Right atrium auricular region (tissue), 2 donors: Measurements from ENCODE around the gene MS4A18. TPM values are rescaled to one million over a fixed set of nuclear protein-coding genes. Genes with fewer than 3 reads are reported as not detected.
"Not testable (repeated sequence)": the region's sequence is repeated elsewhere in the genome, so short reads cannot be mapped to it uniquely, and the experiment has no call there.

Source experiments
- DNase-seq: peaks from one replicate; pipeline ENCODE4 v3.0.0-alpha.2; 2019; ENCODE audit warnings: low spot score
- H3K27ac ChIP-seq, 2 donors: fragments of 200-600 bp; sonication (generic); 1 replicate in 1 of 2; 2 replicates in 1 of 2; pipeline ENCODE4 v1.5.1; 2016 to 2019
- H3K27me3 ChIP-seq, 2 donors: fragments of 200-600 bp; sonication (generic); one replicate each; pipeline versions ENCODE4 v1.5.1 to v1.6.0; 2017 to 2019
- H3K36me3 ChIP-seq: fragments of 200-600 bp; sonication (generic); one replicate; pipeline ENCODE4 v1.5.1; 2016
- H3K4me1 ChIP-seq, 2 donors: fragments of 200-600 bp; sonication (generic); one replicate each; pipeline versions ENCODE4 v1.5.1 to v1.6.0; 2017 to 2019
- H3K4me3 ChIP-seq, 2 donors: fragments of 200-600 bp; sonication (generic); 1 replicate in 1 of 2; 2 replicates in 1 of 2; pipeline ENCODE4 v1.5.1; 2017 to 2019; ENCODE audit warnings: mild to moderate bottlenecking in 1 of 2, moderate library complexity in 1 of 2
- H3K9me3 ChIP-seq, 2 donors: fragments of 200-600 bp; sonication (generic); one replicate each; pipeline ENCODE4 v1.5.1; 2019
- total RNA-seq, 2 donors: library from RNA; depleted of rRNA; stranded (reverse); fragments of >200 nt; gene quantifications; one replicate each; pipeline ENCODE4 v1.1.0, GENCODE V29; 2016
- TF ChIP-seq, protein P1 (sequence below), 2 donors: fragments of 200-600 bp; sonication (generic); IDR thresholded peaks; one replicate each; pipeline ENCODE4 v1.5.1; 2019; ENCODE audit warnings: antibody characterized with exemption in 2 of 2

Gene MS4A18
- total RNA-seq, 2 donors from 2014 or later: not detected

DNA sequence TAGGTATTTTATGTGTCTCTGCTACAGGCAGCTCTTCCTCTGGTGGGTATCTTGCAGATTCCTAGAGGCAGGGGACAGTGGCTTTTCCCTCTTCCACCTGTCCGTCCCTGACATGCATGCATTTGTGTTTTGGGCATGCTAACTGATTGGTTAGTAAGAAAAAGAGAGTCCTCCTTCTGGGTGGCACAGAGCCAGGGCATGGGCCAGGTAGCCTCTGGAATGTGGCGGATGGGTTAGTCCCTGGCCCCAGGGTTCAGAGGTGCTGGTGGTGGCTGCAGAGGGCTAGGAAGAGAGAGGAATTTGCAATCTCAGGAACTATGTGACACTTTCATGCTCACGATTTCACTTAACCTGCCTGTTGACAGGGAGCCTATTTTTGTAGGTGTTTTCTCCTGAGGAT, 26.4 kb downstream of the MS4A18 start:
- Histone ChIP-seq H3K4me1 (no peaks in the 10 kb centered on the region), H3K27ac (no peak overlapping the region), H3K27me3 (no peaks in the 10 kb centered on the region), H3K36me3 (no peaks in the 10 kb centered on the region), H3K9me3 (no peaks in the 10 kb centered on the region), H3K4me3 (no peak overlapping the region)
- DNase-seq: no peak
- TF ChIP-seq, protein P1, sequence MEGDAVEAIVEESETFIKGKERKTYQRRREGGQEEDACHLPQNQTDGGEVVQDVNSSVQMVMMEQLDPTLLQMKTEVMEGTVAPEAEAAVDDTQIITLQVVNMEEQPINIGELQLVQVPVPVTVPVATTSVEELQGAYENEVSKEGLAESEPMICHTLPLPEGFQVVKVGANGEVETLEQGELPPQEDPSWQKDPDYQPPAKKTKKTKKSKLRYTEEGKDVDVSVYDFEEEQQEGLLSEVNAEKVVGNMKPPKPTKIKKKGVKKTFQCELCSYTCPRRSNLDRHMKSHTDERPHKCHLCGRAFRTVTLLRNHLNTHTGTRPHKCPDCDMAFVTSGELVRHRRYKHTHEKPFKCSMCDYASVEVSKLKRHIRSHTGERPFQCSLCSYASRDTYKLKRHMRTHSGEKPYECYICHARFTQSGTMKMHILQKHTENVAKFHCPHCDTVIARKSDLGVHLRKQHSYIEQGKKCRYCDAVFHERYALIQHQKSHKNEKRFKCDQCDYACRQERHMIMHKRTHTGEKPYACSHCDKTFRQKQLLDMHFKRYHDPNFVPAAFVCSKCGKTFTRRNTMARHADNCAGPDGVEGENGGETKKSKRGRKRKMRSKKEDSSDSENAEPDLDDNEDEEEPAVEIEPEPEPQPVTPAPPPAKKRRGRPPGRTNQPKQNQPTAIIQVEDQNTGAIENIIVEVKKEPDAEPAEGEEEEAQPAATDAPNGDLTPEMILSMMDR (IDR thresholded peaks at IDR 0.05): no peak

DNA sequence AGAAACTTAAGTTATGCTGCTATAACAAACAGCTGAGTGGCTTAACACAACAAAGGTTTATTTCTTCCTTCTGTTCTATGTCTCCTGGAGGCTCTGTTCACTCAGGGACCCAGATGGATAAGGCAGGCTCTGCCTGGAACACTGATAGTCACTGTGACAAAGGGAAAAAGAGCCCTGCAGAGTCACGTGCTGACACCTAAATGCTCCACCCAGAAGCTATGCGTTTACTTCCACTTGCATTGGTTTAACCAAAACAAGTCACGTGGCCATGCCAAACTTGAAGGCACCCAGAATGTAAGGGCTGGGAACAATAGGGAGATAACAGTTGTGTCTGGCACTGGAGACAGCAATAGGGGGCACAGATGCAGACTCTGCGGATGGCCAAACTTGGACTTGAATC, 28.8 kb downstream of the MS4A18 start:
- no peaks in the 10 kb centered on the region for H3K9me3 ChIP-seq
- TF ChIP-seq, protein P1 (IDR thresholded peaks at IDR 0.05): no peak
- H3K27ac ChIP-seq: no peak overlapping the region
- H3K4me3 ChIP-seq: no peak overlapping the region
- no peaks in the 10 kb centered on the region for H3K4me1 ChIP-seq
- no peak for DNase-seq
- H3K27me3 ChIP-seq: no peaks in the 10 kb centered on the region
- H3K36me3 ChIP-seq: no peaks in the 10 kb centered on the region

- no peaks in the 10 kb centered on the region for H3K27me3 ChIP-seq
- no peak for DNase-seq
- H3K9me3 ChIP-seq: no peaks in the 10 kb centered on the region
- no peak overlapping the region for H3K4me3 ChIP-seq
- peaks cover 0 to 4% of the 10 kb centered on the region in 2 donors for H3K4me1 ChIP-seq
- TF ChIP-seq, protein P1 (IDR thresholded peaks at IDR 0.05): no peak
- no peak overlapping the region for H3K27ac ChIP-seq
- H3K36me3 ChIP-seq: no peaks in the 10 kb centered on the region
Measured at GRCh38 chr11:60754887-60755286, 30.4 kb downstream of the MS4A18 start.

DNA sequence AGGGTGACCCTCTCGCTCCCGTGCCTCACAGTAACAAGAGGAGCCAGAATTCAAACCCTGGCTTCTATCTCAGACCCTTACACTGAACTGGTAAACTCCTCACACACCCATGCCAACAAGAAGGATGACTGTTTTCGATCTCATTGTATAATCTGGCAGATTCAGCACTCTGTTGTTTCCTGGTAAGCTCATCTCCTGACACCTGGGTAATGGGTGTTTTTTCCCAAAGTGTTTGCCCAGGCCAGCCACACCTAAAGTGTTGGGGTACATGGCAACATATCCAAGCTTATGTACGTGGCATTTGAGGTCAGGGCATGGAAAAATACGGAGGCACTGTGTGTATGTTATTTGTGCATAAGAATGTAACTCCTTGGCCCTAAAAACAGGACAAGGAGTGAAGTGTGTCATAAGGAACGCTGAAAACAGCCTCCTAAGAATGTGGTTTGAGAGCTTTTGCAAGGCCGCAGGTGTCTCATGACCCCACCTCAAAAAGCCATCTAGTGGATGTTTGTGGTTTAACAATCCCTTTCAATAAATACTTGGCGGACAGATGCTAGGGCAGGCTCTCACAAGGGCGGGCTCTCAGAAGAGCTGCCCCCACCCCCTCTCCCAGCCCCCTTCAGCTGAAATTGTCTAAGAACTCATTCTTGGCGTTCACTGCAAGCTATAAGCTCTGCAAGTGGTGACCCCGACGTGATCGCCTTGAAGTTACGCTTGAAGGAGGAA, 31.9 kb downstream of the MS4A18 start, which contains the start of gene MS4A15:
TSS of gene MS4A15 (plus strand) at position 561 of the 726 bp plus-strand sequence. CDS start 6,867 bp downstream, outside the sequence.
- no peak within 1 kb of the TSS for H3K27ac ChIP-seq
- no peaks in the 10 kb centered on the region for H3K27me3 ChIP-seq
- H3K9me3 ChIP-seq: no peaks in the 10 kb centered on the region
- H3K4me1 ChIP-seq: peaks cover 0 to 5% of the 10 kb centered on the region in 2 donors
- no peak within 1 kb of the TSS for H3K4me3 ChIP-seq
- no peaks in the 10 kb centered on the region for H3K36me3 ChIP-seq
- no peak for DNase-seq
- TF ChIP-seq, protein P1 (IDR thresholded peaks at IDR 0.05): no peak

DNA sequence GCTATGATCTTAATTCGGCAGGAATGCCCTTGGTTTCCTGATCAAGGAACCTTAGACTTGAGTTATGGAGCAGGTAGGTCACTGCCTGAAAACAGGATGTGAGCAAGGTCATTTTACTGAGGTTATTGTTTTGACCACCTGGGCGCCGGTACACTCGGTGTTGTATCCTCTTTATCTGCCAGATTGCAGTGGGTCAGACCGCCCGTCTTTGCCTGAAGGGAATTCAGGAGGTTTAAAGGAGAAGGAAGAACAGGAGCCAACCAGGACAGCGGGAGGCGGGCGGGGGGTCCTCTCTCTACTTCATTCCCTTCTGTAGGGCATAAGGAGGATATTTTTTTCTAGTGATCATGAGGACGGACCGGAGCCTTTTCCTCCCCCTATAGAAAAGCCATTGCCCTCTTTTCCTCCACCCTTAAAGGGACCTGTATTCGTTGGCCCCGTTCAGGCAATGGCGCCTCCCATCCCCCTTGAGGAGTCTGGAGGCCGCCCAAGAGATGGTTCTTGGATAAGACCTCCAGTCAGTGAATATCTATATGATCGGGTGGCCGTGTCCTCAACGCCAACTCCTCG, 32.8 kb downstream of the MS4A18 start:
- Histone ChIP-seq H3K4me3 (no peak overlapping the region), H3K36me3 (no peaks in the 10 kb centered on the region), H3K27ac (no peak overlapping the region), H3K27me3 (no peaks in the 10 kb centered on the region), H3K4me1 (peaks cover 0 to 5% of the 10 kb centered on the region in 2 donors), H3K9me3 (no peaks in the 10 kb centered on the region)
- no peak for DNase-seq
- TF ChIP-seq, protein P1 (IDR thresholded peaks at IDR 0.05): no peak

DNA sequence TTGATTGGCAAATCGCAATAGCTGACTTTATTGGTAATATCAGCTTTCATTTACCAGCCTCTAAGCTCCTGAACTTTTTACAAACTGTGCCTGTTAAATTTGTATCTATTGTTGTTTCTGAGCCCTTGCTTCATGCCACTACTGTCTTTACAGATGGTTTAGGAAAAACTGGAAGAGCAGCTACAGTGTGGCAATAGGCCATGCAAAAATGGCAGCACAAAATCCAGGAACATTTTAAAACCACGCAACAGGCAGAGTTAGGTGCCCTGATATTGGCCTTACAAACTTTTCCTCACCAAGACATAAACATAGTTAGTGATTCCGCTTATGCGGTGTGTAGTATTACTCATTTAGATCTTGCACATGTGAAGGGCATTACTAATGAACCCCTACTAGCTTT, 34.2 kb downstream of the MS4A18 start:
- H3K4me3 ChIP-seq, DNase-seq, H3K27me3 ChIP-seq, H3K27ac ChIP-seq, H3K9me3 ChIP-seq, H3K36me3 ChIP-seq, H3K4me1 ChIP-seq: not testable (repeated sequence)

GRCh38 chr11:60759438-60760225, 35.1 kb downstream of the MS4A18 start:
- not testable (repeated sequence) for H3K9me3 ChIP-seq, H3K27me3 ChIP-seq, H3K27ac ChIP-seq, H3K4me1 ChIP-seq, H3K4me3 ChIP-seq, H3K36me3 ChIP-seq, DNase-seq
